ENCODE data around the gene CSNK1A1.

- no peak for TF ChIP-seq CTCF (conservative IDR thresholded peaks at IDR 0.05; ENCODE audit: low read depth, low read length)
- TF ChIP-seq EZH2 (IDR thresholded peaks at IDR 0.05; ENCODE audit: borderline replicate concordance, low read depth, low read length, poor library complexity, severe bottlenecking) = no peak
Observed at GRCh38 chr5:149593370-149593769, 42.1 kb upstream of the CSNK1A1 start.

Measured in A673 (cell line).